Measurements from ENCODE around the gene ILRUN.
A peak's percentile ranks its signal among the peaks of the same experiment; 100 is the strongest.
"Not testable (repeated sequence)": the region's sequence is repeated elsewhere in the genome, so short reads cannot be mapped to it uniquely, and the experiment has no call there.

ILRUN gene

DNA sequence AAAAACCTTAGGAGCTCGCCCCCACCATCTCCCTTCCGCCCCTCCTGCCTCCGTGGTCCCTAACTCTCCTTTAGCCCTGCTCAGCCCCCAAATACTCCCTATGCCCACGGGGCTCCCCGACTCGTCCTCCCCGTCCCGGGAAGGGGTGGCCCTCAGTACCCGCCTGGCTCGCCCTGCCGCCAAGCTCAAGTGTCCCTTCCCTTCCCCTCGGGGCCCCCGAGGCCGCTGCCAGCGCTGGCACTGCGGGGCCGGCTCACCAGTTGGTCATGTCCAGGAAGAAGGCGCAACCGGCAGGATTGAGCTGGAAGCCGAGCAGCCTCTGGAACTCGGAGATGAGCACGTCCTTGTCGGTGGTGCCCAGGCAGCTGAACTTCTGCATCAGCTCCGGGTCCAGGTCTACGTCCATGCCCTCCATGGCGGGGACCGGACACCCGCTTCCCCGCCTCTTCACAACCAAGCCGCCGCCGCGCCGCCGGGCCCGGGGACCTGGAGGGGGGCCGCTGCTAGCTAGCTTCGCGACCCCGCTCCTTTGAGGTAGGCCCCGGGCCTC lies 303 bp downstream of the ILRUN start:
- DNase-seq = no peak

GRCh38 chr6:34695729-34696188 lies 808 bp downstream of the ILRUN start:
- DNase-seq = no peak

GRCh38 chr6:34692280-34692679 lies 4.3 kb downstream of the ILRUN start:
- DNase-seq = no peak

DNA sequence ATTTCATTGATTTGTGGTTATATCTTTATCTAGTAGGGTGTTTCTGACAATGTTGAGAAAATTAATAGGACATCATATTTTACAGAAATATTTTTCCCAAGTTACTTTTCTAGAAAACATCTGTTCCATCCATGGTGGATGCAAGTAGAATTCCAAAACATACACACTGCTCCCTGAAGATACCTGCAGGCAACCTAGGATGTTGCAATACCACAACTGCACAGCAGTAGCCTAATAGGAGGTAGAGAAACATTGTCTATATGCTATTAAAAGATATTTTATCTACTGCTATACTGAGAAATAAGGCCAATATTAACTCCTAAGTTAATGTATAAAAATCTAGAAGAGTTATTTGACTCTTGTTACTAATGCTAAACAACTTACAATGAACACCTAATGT lies 6.8 kb downstream of the ILRUN start:
- DNase-seq = no peak

GRCh38 chr6:34688956-34689355 lies 7.6 kb downstream of the ILRUN start:
- no peak for DNase-seq

- DNase-seq = no peak
Observed at GRCh38 chr6:34684919-34685318, 11.6 kb downstream of the ILRUN start.

GRCh38 chr6:34684364-34684763 lies 12.2 kb downstream of the ILRUN start:
- no peak for DNase-seq

DNA sequence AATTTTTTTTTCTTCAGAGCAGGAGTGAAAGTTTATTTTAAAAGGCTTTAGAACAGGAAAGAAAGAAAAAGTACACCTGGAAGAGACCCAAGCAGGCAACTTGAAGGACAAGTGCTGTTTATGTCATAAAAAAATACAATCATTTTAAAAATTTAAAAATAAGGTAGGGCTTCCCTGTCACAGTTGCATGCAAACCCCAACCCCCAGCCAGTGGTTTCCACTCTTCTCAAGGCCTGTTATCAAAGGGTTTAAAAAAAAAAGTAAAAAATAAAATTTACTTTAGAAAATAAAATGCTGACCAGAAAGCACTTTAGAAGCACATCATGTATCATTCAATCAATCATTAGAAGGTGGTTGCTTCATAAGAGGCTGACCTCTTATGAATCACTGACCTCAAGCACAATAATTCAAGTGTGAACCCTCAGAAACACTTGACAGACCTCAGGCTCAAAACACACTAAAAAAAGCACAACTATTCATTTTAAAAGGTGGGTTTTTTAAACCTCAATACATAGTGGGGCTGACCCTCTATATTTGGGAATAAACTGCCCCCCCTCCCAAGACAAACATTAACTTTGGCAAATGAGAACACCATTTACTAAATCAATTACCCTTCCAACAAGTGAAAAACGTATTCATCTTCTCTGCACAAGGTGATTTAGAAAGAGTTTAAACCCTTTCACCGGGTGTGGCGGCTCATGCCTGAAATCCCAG lies 15.6 kb downstream of the ILRUN start:
- no peak for DNase-seq

GRCh38 chr6:34680313-34680712 lies 16.3 kb downstream of the ILRUN start:
- not testable (repeated sequence) for DNase-seq

- no peak for DNase-seq
Observed at GRCh38 chr6:34679552-34680253, 16.9 kb downstream of the ILRUN start.

GRCh38 chr6:34676140-34676539 lies 20.4 kb downstream of the ILRUN start:
- no peak for DNase-seq

GRCh38 chr6:34674930-34675329 lies 21.6 kb downstream of the ILRUN start:
- DNase-seq = not testable (repeated sequence)

- DNase-seq = no peak
Observed at GRCh38 chr6:34674268-34674639, 22.3 kb downstream of the ILRUN start.

GRCh38 chr6:34673064-34673463 lies 23.5 kb downstream of the ILRUN start:
- DNase-seq = no peak

GRCh38 chr6:34672657-34673043 lies 23.9 kb downstream of the ILRUN start:
- DNase-seq = no peak

- peak; percentile 81 for DNase-seq
Observed at GRCh38 chr6:34671801-34672656, 24.5 kb downstream of the ILRUN start.

GRCh38 chr6:34671367-34671766 lies 25.2 kb downstream of the ILRUN start:
- DNase-seq = no peak

DNA sequence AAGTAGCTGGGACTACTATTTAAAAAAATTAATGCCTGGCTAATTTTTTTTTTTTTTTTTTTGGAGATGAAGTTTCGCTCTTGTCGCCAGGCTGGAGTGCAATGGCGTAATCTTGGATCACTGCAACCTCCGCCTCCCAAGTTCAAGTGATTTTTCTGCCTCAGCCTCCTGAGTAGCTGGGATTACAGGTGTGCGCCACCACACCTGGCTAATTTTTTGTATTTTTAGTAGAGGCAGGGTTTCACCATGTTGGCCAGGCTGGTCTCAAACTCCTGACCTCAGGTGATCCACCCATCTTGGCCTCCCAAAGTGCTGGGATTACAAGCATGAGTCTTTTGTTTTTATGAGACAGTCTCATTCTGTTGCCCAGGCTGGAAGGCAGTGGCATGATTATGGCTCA lies 27.8 kb downstream of the ILRUN start:
- not testable (repeated sequence) for DNase-seq

GRCh38 chr6:34667481-34668238 lies 28.9 kb downstream of the ILRUN start:
- no peak for DNase-seq

DNA sequence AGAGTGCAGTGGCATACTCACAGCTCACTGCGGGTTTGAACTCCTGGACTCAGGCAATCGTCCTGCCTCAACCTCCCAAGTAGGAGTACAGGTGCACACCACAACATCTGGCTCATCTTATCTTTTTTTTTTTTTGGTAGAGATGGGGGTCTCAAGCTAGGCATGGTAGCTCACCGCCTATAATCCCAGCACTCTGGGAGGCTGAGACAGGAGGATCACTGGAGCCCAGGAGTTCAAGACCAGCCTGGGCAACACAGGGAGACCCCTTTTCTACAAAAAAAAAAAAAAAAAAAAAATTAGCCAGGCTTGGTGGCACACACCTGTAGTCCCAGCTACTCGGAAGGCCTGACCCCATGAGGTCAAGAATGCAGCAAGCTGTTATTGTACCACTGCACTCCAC lies 31.5 kb downstream of the ILRUN start:
- DNase-seq = no peak

DNA sequence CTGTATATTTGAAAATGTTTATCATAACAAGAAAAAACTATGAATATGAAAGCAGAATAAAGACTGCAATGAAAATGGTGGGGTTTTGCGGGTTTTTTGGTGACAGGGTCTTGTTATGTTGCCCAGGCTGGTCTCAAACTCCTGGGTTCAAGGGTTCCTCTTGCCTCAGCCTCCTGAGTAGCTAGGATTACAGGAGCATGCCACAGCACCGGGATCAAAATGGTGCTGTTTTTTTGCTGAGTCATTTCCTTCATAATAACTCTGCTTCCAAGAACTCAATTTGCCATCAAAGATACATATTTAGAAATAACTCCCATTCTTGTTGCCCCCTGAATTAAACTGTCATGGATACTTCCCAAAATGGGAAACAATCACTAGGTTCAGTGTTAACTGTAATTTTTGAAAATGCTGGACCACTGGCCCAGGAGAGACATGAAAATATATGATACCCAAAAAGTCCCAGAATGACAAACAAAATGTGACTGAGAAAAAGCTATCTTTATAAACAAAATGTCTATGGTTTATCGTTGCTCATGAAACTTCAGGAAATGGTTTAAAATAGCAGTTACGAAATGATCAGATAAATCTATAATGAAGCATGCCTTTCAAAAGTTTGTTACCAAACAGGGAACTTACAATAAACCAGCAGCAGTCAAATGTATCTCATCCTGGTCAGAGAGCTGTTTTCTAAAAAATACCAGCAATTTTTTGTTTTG lies 32.2 kb downstream of the ILRUN start:
- no peak for DNase-seq

DNA sequence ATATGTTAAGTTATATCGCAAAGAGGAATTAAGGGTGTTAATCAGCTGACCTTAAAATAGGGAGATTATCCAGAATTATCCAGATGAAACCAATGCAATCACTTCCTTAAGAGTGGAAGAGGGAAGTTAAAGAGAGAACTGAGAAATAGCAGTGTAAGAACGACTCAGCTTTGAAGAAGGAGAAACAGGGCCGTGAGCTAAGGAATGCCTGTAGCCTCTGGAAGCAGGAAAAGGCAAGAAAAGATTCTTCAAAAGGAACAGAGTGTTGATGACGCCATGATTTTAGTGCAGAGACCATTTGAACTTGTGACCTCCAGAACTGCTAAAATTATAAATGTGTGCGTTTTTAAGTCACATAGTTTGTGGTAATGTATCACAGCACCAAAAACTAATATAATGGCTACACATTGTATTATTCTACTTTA lies 32.7 kb downstream of the ILRUN start:
- no peak for DNase-seq

All from CD4-positive, alpha-beta T cell treated with Interleukin-6 for 4 hours (primary cell).